K562 (cell line): ENCODE measurements around the gene VEGFB. TPM values are rescaled to one million over a fixed set of nuclear protein-coding genes. Genes with fewer than 3 reads are reported as not detected.

Experiments used
- CHD1 ChIP-seq: fragments of 200-600 bp; sonication (generic); IDR thresholded peaks from one replicate; pipeline ENCODE4 v1.6.1; 2012; ENCODE audit warnings: mild to moderate bottlenecking, moderate library complexity, low read length, inconsistent platforms
- FOSL1 ChIP-seq: fragments of 200-800 bp; sonication (Bioruptor generic); conservative IDR thresholded peaks from 2 replicates; pipeline ENCODE4 v1.6.1; 2016; ENCODE audit warnings: missing genetic modification characterization, missing compliant biosample characterization
- MECOM ChIP-seq: fragments of 250-450 bp; sonication (Bioruptor Pico); IDR thresholded peaks from 2 replicates; pipeline ENCODE4 v1.8.0; 2022; ENCODE audit warnings: inconsistent platforms
- NCOR1 ChIP-seq: fragments of 450-650 bp; IDR thresholded peaks from 2 replicates; pipeline ENCODE4 v1.6.1; 2016; ENCODE audit warnings: mild to moderate bottlenecking, moderate library complexity
- NFATC3 ChIP-seq: fragments of 450-650 bp; IDR thresholded peaks from 2 replicates; pipeline ENCODE4 v1.6.1; 2017; ENCODE audit warnings: mild to moderate bottlenecking
- NR2C2 ChIP-seq, 2 experiments: fragments of 200-800 bp in 1 of 2; sonication (Bioruptor generic) in 1 of 2; sonication (generic) in 1 of 2; formaldehyde crosslinking in 1 of 2; IDR thresholded peaks; 2 replicates each; pipeline versions ENCODE4 v1.6.1 to v1.8.0; 2016 to 2022; ENCODE audit warnings: mild to moderate bottlenecking in 1 of 2, missing compliant biosample characterization in 1 of 2, missing genetic modification characterization in 1 of 2, missing genetic modification reagents in 1 of 2
- RBBP5 ChIP-seq: fragments of 200-600 bp; sonication (generic); IDR thresholded peaks from 2 replicates; pipeline ENCODE4 v1.6.1; 2012; ENCODE audit warnings: borderline replicate concordance, mild to moderate bottlenecking, low read length, control low read depth, inconsistent platforms; ENCODE audit not compliant: insufficient read depth, poor library complexity, severe bottlenecking
- SMARCC2 ChIP-seq: fragments of 450-650 bp; IDR thresholded peaks from 2 replicates; pipeline ENCODE4 v1.6.1; 2017; ENCODE audit warnings: antibody characterized with exemption, moderate library complexity, mild to moderate bottlenecking, low read depth
- SNRNP70 ChIP-seq: fragments of 200-400 bp; formaldehyde crosslinking; optimal IDR thresholded peaks from 2 replicates; pipeline ENCODE3; 2017; ENCODE audit warnings: low read depth, low read length
- SP1 ChIP-seq: sonication (generic); formaldehyde crosslinking; IDR thresholded peaks from 2 replicates; pipeline ENCODE4 v1.8.1; 2022; ENCODE audit warnings: mild to moderate bottlenecking, missing genetic modification reagents
- TEAD1 ChIP-seq, 2 experiments: fragments of 450-650 bp in 1 of 2; sonication (generic) in 1 of 2; formaldehyde crosslinking; IDR thresholded peaks; 2 replicates each; pipeline versions ENCODE4 v1.4.0 to v1.8.0; 2020 to 2022; ENCODE audit warnings: mild to moderate bottlenecking in 2 of 2, missing genetic modification reagents in 1 of 2
- TRIM25 ChIP-seq: fragments of 450-650 bp; IDR thresholded peaks from 2 replicates; pipeline ENCODE4 v1.7.0; 2016; ENCODE audit warnings: borderline replicate concordance
- XRCC3 ChIP-seq: fragments of 450-650 bp; IDR thresholded peaks from 2 replicates; pipeline ENCODE4 v1.6.1; 2017; ENCODE audit warnings: mild to moderate bottlenecking, moderate library complexity
- ZBTB49 ChIP-seq: sonication (generic); formaldehyde crosslinking; IDR thresholded peaks from 2 replicates; pipeline ENCODE4 v1.8.0; 2022; ENCODE audit warnings: missing genetic modification reagents, mild to moderate bottlenecking, borderline replicate concordance
- ZNF311 ChIP-seq: fragments of 250-450 bp; sonication (Bioruptor Pico); IDR thresholded peaks from 2 replicates; pipeline ENCODE4 v1.4.0; 2020; ENCODE audit warnings: mild to moderate bottlenecking, moderate library complexity
- ZNF408 ChIP-seq: fragments of 250-450 bp; sonication (Bioruptor Pico); IDR thresholded peaks from 2 replicates; pipeline ENCODE4 v1.4.0; 2020; ENCODE audit warnings: low read depth, mild to moderate bottlenecking, moderate library complexity
- ZNF431 ChIP-seq: sonication (generic); formaldehyde crosslinking; IDR thresholded peaks from 2 replicates; pipeline ENCODE4 v1.8.0; 2022; ENCODE audit warnings: mild to moderate bottlenecking, missing genetic modification reagents
- ZNF699 ChIP-seq: fragments of 250-450 bp; sonication (Bioruptor Pico); IDR thresholded peaks from 2 replicates; pipeline ENCODE4 v1.8.0; 2021; ENCODE audit warnings: mild to moderate bottlenecking, moderate library complexity; ENCODE audit not compliant: insufficient replicate concordance
- ZNF707 ChIP-seq: fragments of 250-450 bp; sonication (Bioruptor Pico); conservative IDR thresholded peaks from 2 replicates; pipeline ENCODE4 v1.8.0; 2022; ENCODE audit warnings: inconsistent platforms, mild to moderate bottlenecking, moderate library complexity
- ZNF77 ChIP-seq: fragments of 250-450 bp; sonication (Bioruptor Pico); IDR thresholded peaks from 2 replicates; pipeline ENCODE4 v1.5.0; 2020
- polyA plus RNA-seq, 8 experiments: library from polyadenylated mRNA; depleted of rRNA in 4 of 8; stranded (reverse) in 5 of 8; unstranded in 3 of 8; fragments of >200 nt; fragmentation: Nextera tagmentation in 2 of 8; fragmentation: Illumina TruSeq in 1 of 8; extraction: Ambion mirVana in 2 of 8; extraction: Trizol in 1 of 8; gene quantifications; 2 replicates each; pipeline versions ENCODE4 v1.2.1 to v1.2.3, GENCODE V29; 2011 to 2014; ENCODE audit warnings: inconsistent platforms in 1 of 8, missing spikeins in 1 of 8
- total RNA-seq, 7 experiments: library from RNA; depleted of rRNA in 6 of 7; stranded (reverse); fragments of >200 nt in 6 of 7; fragmentation: Illumina TruSeq in 2 of 7; extraction: Trizol in 2 of 7; gene quantifications; 2 replicates each; pipeline versions ENCODE4 v1.2.1 to v1.2.3, GENCODE V29; 2011 to 2021; ENCODE audit warnings: low replicate concordance in 1 of 7
- TF ChIP-seq, protein P1 (sequence below): fragments of 250-450 bp; sonication (Bioruptor Pico); IDR thresholded peaks from 2 replicates; pipeline ENCODE4 v1.8.0; 2021; ENCODE audit warnings: moderate library complexity, mild to moderate bottlenecking, inconsistent platforms

Gene VEGFB
- total and polyA plus RNA-seq, 9 of the 15 experiments (the other 6 are each of a cell fraction or from before 2014, with no cell fraction given) = 11.0 to 83.4 (median 25.7) TPM

DNA sequence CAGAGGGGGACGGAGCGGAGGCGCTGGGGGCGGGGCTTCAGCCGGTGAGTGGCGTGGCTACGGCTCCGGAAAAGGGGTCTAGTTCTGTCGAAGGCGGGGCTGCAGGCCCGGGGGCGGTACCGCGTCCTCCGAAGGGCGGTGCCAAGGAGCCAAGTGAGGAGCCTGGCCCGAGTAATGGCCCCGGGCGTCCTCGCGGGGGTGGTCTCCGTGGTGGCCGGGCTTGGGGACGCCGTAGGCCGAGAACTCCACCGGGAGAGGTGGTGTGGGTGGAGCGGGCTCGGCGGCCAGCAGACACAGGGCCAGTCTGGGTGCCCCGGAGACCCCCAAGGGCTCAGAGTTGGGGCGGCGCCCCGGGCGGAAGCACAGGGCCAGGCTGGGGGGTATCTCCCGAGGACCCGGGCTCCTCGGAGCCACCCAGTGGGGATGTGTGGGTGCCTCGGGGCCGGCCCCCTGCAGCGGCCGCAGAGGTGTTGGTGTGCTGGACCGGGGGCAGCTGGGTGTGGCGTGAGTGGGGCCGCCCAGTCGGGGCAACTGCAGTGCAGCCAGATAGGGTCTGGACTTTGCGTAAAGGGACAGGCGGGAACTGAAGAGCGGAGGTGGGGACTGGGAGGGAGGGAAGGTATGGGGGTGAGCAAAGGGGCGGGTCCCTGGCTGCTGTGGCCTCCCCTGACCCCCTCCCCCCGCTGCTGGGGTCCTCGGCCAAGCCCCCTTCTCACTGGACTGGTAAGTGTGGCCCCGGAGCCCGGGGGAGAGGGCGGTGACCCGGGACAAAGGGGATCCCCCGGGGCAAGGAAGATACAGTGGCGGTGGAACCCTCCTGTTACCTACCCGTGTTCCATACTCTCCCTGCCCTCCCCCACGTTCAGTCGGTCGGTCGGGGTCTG, 7.3 kb downstream of the VEGFB start (continued):
- no peak for TF ChIP-seq ZBTB49 (CRISPR knock-in tag)
- TF ChIP-seq, protein P1, sequence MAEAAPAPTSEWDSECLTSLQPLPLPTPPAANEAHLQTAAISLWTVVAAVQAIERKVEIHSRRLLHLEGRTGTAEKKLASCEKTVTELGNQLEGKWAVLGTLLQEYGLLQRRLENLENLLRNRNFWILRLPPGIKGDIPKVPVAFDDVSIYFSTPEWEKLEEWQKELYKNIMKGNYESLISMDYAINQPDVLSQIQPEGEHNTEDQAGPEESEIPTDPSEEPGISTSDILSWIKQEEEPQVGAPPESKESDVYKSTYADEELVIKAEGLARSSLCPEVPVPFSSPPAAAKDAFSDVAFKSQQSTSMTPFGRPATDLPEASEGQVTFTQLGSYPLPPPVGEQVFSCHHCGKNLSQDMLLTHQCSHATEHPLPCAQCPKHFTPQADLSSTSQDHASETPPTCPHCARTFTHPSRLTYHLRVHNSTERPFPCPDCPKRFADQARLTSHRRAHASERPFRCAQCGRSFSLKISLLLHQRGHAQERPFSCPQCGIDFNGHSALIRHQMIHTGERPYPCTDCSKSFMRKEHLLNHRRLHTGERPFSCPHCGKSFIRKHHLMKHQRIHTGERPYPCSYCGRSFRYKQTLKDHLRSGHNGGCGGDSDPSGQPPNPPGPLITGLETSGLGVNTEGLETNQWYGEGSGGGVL = no peak
- TF ChIP-seq SP1 = peak; percentile 5; the same call in 1 of the 2 replicates
- TF ChIP-seq FOSL1 (tag) = no peak; the same call in 1 of the 2 replicates
- 0 out of 2 replicates have a peak, but pooled peaks have one; percentile 21 for TF ChIP-seq ZNF431 (CRISPR knock-in tag)
- no peak for TF ChIP-seq SNRNP70
- no peak for TF ChIP-seq ZNF408 (CRISPR knock-in tag)
- no peak for TF ChIP-seq ZNF311 (CRISPR knock-in tag)
- TF ChIP-seq ZNF699 (CRISPR knock-in tag) = no peak
- TF ChIP-seq MECOM (CRISPR knock-in tag) = no peak
- no peak for TF ChIP-seq XRCC3
- TF ChIP-seq CHD1 = no peak
- peak; percentile 52 for TF ChIP-seq RBBP5
- no peak for TF ChIP-seq NFATC3
- peak in 1 of 2 experiments; percentile 48; a peak in 1 of 4 replicates for TF ChIP-seq TEAD1 (CRISPR knock-in tag; IDR thresholded peaks at IDR 0.05)
- peak; percentile 50 for TF ChIP-seq NCOR1
- TF ChIP-seq ZNF707 (CRISPR knock-in tag) = no peak
- TF ChIP-seq TRIM25 = no peak
- no peak for TF ChIP-seq ZNF77
- TF ChIP-seq SMARCC2 = peak; percentile 47; the same call in 1 of the 2 replicates
- TF ChIP-seq NR2C2 (CRISPR knock-in tag; IDR thresholded peaks at IDR 0.05) = 0 out of 2 replicates have a peak, but pooled peaks have one; percentile 32
- TF ChIP-seq NR2C2 (tag; IDR thresholded peaks at IDR 0.05) = no peak
